Breast epithelium (tissue), 4 donors: Measurements from ENCODE around the gene DCAF17. TPM values are rescaled to one million over a fixed set of nuclear protein-coding genes. Genes with fewer than 3 reads are reported as not detected.

Experiments
- DNase-seq, 2 donors: peaks; one replicate each; pipeline ENCODE4 v3.0.0-alpha.2; 2019; ENCODE audit warnings: low spot score in 2 of 2
- H3K27ac ChIP-seq, 2 donors: fragments of 200-600 bp; sonication (generic) in 1 of 2; one replicate each; pipeline ENCODE4 v1.5.1; 2016 to 2019; ENCODE audit warnings: mild to moderate bottlenecking in 1 of 2
- H3K27me3 ChIP-seq, 2 donors: fragments of 200-600 bp; sonication (generic) in 1 of 2; one replicate each; pipeline versions ENCODE4 v1.5.1 to v1.6.0; 2017 to 2019; ENCODE audit warnings: control low read depth in 1 of 2, mild to moderate bottlenecking in 1 of 2
- H3K36me3 ChIP-seq: fragments of 200-600 bp; one replicate; pipeline ENCODE4 v1.5.1; 2019
- H3K4me1 ChIP-seq, 2 donors: fragments of 200-600 bp; sonication (generic); one replicate each; pipeline ENCODE4 v1.5.1; 2016 to 2019; ENCODE audit warnings: control low read depth in 1 of 2
- H3K4me3 ChIP-seq, 3 donors: fragments of 200-600 bp; sonication (generic); 1 replicate in 2 of 3; 2 replicates in 1 of 3; pipeline ENCODE4 v1.5.1; 2016 to 2019; ENCODE audit warnings: mild to moderate bottlenecking in 3 of 3, moderate library complexity in 2 of 3
- H3K9me3 ChIP-seq, 2 donors: fragments of 200-600 bp; sonication (generic) in 1 of 2; one replicate each; pipeline ENCODE4 v1.5.1; 2016 to 2019; ENCODE audit warnings: control low read depth in 1 of 2
- CTCF ChIP-seq, 3 donors: fragments of 450-650 bp; IDR thresholded peaks; one replicate each; pipeline ENCODE4 v1.5.1; 2016 to 2017; ENCODE audit warnings: antibody characterized with exemption in 3 of 3, mild to moderate bottlenecking in 3 of 3, moderate library complexity in 3 of 3
- POLR2A ChIP-seq: fragments of 450-650 bp; IDR thresholded peaks from one replicate; pipeline ENCODE4 v1.6.1; 2016; ENCODE audit warnings: antibody characterized with exemption, mild to moderate bottlenecking, moderate library complexity
- POLR2AphosphoS5 ChIP-seq, 3 donors: sonication (generic); formaldehyde crosslinking; IDR thresholded peaks; one replicate each; pipeline ENCODE4 v1.6.1; 2017; ENCODE audit warnings: antibody characterized with exemption in 3 of 3
- intact Hi-C: fragments of 100-400 bp; cut with DNase I; formaldehyde crosslinking; loops from one replicate; pipeline ENCODE4 v1.15.1; 2023; ENCODE audit warnings: low total_unique reads
- total RNA-seq, 3 donors: library from RNA; depleted of rRNA; stranded (reverse); fragments of >200 nt; gene quantifications; one replicate each; pipeline ENCODE4 v1.1.0, GENCODE V29; 2016

The DCAF17 gene
- total RNA-seq, 3 donors from 2014 or later = 13.3 to 30.6 (median 24.6) TPM

- intact Hi-C loops = no loop called here
- H3K27ac ChIP-seq = no peak overlapping the region
Observed at GRCh38 chr2:171482877-171483276, 48.9 kb downstream of the DCAF17 start.

GRCh38 chr2:171483793-171484192 is 49.8 kb downstream of the DCAF17 start:
- Histone ChIP-seq H3K36me3 (no peaks in the 10 kb centered on the region), H3K4me3 (no peak overlapping the region), H3K27ac (no peak overlapping the region), H3K4me1 (no peaks in the 10 kb centered on the region), H3K9me3 (no peaks in the 10 kb centered on the region), H3K27me3 (no peaks in the 10 kb centered on the region)
- TF ChIP-seq POLR2AphosphoS5 (IDR thresholded peaks at IDR 0.05) (no peak), POLR2A (no peak), CTCF (IDR thresholded peaks at IDR 0.05) (no peak)
- no peak for DNase-seq
- intact Hi-C loops = no loop called here

More at GRCh38 chr2:171482877-171483276, 48.9 kb downstream of the DCAF17 start:
- no peak for DNase-seq
- H3K27me3 ChIP-seq = no peaks in the 10 kb centered on the region
- TF ChIP-seq CTCF (IDR thresholded peaks at IDR 0.05) = no peak
- no peaks in the 10 kb centered on the region for H3K36me3 ChIP-seq
- no peaks in the 10 kb centered on the region for H3K9me3 ChIP-seq
- H3K4me1 ChIP-seq = no peaks in the 10 kb centered on the region
- H3K4me3 ChIP-seq = no peak overlapping the region

GRCh38 chr2:171485116-171485515 is 51.1 kb downstream of the DCAF17 start:
- H3K9me3 ChIP-seq = no peaks in the 10 kb centered on the region
- H3K4me1 ChIP-seq = no peaks in the 10 kb centered on the region
- TF ChIP-seq CTCF (IDR thresholded peaks at IDR 0.05) = no peak
- no peaks in the 10 kb centered on the region for H3K27me3 ChIP-seq
- no peak overlapping the region for H3K27ac ChIP-seq
- H3K4me3 ChIP-seq = no peak overlapping the region
- no peak for DNase-seq
- intact Hi-C loops = no loop called here
- no peaks in the 10 kb centered on the region for H3K36me3 ChIP-seq

DNA sequence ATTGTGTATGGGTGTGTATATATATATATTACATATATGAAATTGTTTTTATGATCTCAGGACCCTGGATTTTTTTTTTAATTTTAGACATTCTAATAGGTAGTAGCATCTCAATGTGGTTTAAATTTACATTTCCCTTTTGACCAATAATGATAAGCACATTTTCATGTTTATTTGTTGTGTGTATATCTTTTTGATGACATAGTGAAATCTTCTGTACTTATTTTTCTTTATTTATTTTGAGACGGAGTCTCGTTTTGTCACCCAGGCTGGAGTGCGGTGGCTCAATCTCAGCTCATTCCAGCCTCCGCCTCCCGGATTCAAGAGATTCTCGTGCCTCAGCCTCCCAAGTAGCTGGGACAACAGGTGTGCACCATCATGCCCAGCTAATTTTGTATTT is 53.2 kb downstream of the DCAF17 start:
- H3K4me1 ChIP-seq = no peaks in the 10 kb centered on the region
- H3K27ac ChIP-seq = no peak overlapping the region
- intact Hi-C loops = no loop called here
- no peaks in the 10 kb centered on the region for H3K36me3 ChIP-seq
- H3K27me3 ChIP-seq = no peaks in the 10 kb centered on the region
- no peaks in the 10 kb centered on the region for H3K9me3 ChIP-seq
- no peak overlapping the region for H3K4me3 ChIP-seq
- TF ChIP-seq POLR2AphosphoS5 (IDR thresholded peaks at IDR 0.05) (no peak), CTCF (IDR thresholded peaks at IDR 0.05) (no peak), POLR2A (no peak)
- DNase-seq = no peak

GRCh38 chr2:171487803-171488259 is 53.8 kb downstream of the DCAF17 start:
- Histone ChIP-seq H3K9me3 (no peaks in the 10 kb centered on the region), H3K4me1 (no peaks in the 10 kb centered on the region), H3K27ac (no peak overlapping the region), H3K27me3 (no peaks in the 10 kb centered on the region), H3K36me3 (no peaks in the 10 kb centered on the region), H3K4me3 (no peak overlapping the region)
- TF ChIP-seq POLR2AphosphoS5 (IDR thresholded peaks at IDR 0.05) (no peak), POLR2A (no peak), CTCF (IDR thresholded peaks at IDR 0.05) (no peak)
- intact Hi-C loops = no loop called here
- no peak for DNase-seq
